Smooth muscle cell (in vitro differentiated cells): ENCODE measurements around the gene AP2S1. TPM values are rescaled to one million over a fixed set of nuclear protein-coding genes. Genes with fewer than 3 reads are reported as not detected.

Experiments
- DNase-seq: peaks from one replicate; lab custom pipeline; 2025; ENCODE audit not compliant: unreplicated experiment; lab: John Stamatoyannopoulos, UW
- H2AFZ ChIP-seq: fragments of 200-600 bp; sonication (generic); 2 replicates; pipeline ENCODE4 v1.6.0; 2016; ENCODE audit warnings: antibody characterized with exemption, low read depth, mild to moderate bottlenecking
- H3F3A ChIP-seq: fragments of 200-600 bp; sonication (generic); 2 replicates; pipeline ENCODE4 v1.6.0; 2017; ENCODE audit warnings: antibody characterized with exemption, low read depth
- H3K27ac ChIP-seq: fragments of 200-600 bp; sonication (generic); 2 replicates; pipeline ENCODE4 v1.5.1; 2016; ENCODE audit warnings: low read depth, mild to moderate bottlenecking
- H3K27me3 ChIP-seq: fragments of 200-600 bp; sonication (generic); 2 replicates; pipeline ENCODE4 v1.6.1; 2016; ENCODE audit warnings: low read depth, mild to moderate bottlenecking
- H3K36me3 ChIP-seq: fragments of 200-600 bp; sonication (generic); 2 replicates; pipeline ENCODE4 v1.5.1; 2016; ENCODE audit warnings: low read depth
- H3K4me1 ChIP-seq: fragments of 200-600 bp; sonication (generic); 2 replicates; pipeline ENCODE4 v1.5.1; 2016; ENCODE audit warnings: low read depth
- H3K4me2 ChIP-seq: fragments of 200-600 bp; sonication (generic); 2 replicates; pipeline ENCODE4 v1.6.0; 2016; ENCODE audit warnings: mild to moderate bottlenecking
- H3K4me3 ChIP-seq: fragments of 200-600 bp; sonication (generic); 2 replicates; pipeline ENCODE4 v1.5.1; 2016; ENCODE audit warnings: mild to moderate bottlenecking
- H3K79me2 ChIP-seq: fragments of 200-600 bp; sonication (generic); 2 replicates; pipeline ENCODE4 v1.6.0; 2016; ENCODE audit warnings: low read depth, mild to moderate bottlenecking
- H3K9ac ChIP-seq: fragments of 200-600 bp; sonication (generic); 2 replicates; pipeline ENCODE4 v1.6.0; 2016; ENCODE audit warnings: low read depth
- H3K9me3 ChIP-seq: fragments of 200-600 bp; sonication (generic); replicated peaks from 2 replicates; pipeline ENCODE4 v1.5.1; 2016; ENCODE audit warnings: low read depth
- H4K20me1 ChIP-seq: fragments of 200-600 bp; sonication (generic); 2 replicates; pipeline ENCODE4 v1.6.0; 2016; ENCODE audit warnings: low read depth
- WGBS: methylation state at CpG from one replicate; pipeline ENCODE4 v1.1.7; 2016; ENCODE audit warnings: low lambda C conversion rate; 5-methylcytosine and 5-hydroxymethylcytosine counted together
- polyA plus RNA-seq: library from polyadenylated mRNA; unstranded; fragments of >200 nt; fragmentation: Nextera tagmentation; extraction: Ambion mirVana; gene quantifications from 2 replicates; pipeline ENCODE4 v1.2.1, GENCODE V29; 2016
- total RNA-seq: library from RNA; depleted of rRNA; stranded (reverse); fragments of >200 nt; gene quantifications from 2 replicates; pipeline ENCODE4 v1.2.3, GENCODE V29; 2014
- TF ChIP-seq, protein P1 (sequence below): fragments of 200-600 bp; sonication (generic); IDR thresholded peaks from 2 replicates; pipeline ENCODE4 v1.5.1; 2017; ENCODE audit warnings: borderline replicate concordance, mild to moderate bottlenecking, antibody characterized with exemption; ENCODE audit not compliant: insufficient read depth, poor library complexity, severe bottlenecking

AP2S1 gene
- total and polyA plus RNA-seq, 2 experiments from 2014 or later: 204 to 488 TPM

DNA sequence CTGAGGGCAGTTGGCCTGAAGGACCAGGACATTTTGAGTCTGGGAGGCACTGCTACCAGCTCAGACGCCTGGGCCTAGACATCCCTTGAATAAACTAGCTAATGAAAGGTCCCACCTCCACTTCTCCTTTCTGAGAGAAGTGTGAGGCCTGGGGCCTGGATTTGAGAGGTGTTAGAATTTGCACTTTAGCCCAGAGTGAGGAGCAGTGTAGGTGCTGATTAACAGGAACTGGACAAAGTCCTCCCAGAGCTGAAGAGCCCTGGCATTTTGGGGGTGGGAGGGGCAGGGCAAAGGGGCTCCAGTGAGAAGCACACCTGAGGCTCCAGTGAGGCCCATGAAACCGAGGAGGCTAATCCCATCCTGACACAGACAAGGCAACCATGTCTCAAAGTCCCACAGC lies 47.1 kb downstream of the AP2S1 start:
- WGBS: 83% methylated on average over 2 of the region's 2 CpGs
- no peak overlapping the region for H3K27ac ChIP-seq
- no peak overlapping the region for H3K4me2 ChIP-seq
- no peaks in the 10 kb centered on the region for H4K20me1 ChIP-seq
- H3K36me3 ChIP-seq: no peaks in the 10 kb centered on the region
- no peak overlapping the region for H3K4me3 ChIP-seq
- no peaks in the 10 kb centered on the region for H3K27me3 ChIP-seq
- H3K4me1 ChIP-seq: no peaks in the 10 kb centered on the region
- H3K9me3 ChIP-seq: no peaks in the 10 kb centered on the region
- DNase-seq: no peak
- H2AFZ ChIP-seq: no peak overlapping the region
- TF ChIP-seq, protein P1, sequence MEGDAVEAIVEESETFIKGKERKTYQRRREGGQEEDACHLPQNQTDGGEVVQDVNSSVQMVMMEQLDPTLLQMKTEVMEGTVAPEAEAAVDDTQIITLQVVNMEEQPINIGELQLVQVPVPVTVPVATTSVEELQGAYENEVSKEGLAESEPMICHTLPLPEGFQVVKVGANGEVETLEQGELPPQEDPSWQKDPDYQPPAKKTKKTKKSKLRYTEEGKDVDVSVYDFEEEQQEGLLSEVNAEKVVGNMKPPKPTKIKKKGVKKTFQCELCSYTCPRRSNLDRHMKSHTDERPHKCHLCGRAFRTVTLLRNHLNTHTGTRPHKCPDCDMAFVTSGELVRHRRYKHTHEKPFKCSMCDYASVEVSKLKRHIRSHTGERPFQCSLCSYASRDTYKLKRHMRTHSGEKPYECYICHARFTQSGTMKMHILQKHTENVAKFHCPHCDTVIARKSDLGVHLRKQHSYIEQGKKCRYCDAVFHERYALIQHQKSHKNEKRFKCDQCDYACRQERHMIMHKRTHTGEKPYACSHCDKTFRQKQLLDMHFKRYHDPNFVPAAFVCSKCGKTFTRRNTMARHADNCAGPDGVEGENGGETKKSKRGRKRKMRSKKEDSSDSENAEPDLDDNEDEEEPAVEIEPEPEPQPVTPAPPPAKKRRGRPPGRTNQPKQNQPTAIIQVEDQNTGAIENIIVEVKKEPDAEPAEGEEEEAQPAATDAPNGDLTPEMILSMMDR: no peak
- H3F3A ChIP-seq: no peaks in the 10 kb centered on the region
- H3K79me2 ChIP-seq: no peaks in the 10 kb centered on the region
- no peak overlapping the region for H3K9ac ChIP-seq

DNA sequence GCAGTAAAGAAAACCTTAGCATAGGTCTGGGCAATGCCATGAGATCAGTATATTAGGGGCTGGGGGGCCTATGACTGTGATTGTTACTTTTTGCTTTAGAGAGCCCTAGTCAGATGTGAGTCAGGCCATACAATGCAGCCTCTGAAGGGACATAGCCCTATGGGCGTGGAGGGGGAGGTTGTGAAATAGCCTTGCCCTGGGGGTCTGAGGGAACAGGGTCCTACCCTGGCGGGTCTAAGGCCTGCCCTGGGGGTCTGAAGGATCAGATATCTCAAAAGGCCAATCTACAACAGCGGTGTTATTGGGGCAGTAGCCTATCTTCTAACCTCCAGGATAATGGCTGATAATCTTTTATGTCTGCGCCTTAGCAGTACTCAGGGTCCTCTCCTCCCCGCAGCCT lies 48.5 kb downstream of the AP2S1 start:
- Histone ChIP-seq H3K9ac (no peak overlapping the region), H3K36me3 (no peaks in the 10 kb centered on the region), H2AFZ (no peak overlapping the region), H3F3A (no peaks in the 10 kb centered on the region), H4K20me1 (no peaks in the 10 kb centered on the region), H3K27me3 (no peaks in the 10 kb centered on the region), H3K4me2 (no peak overlapping the region), H3K79me2 (no peaks in the 10 kb centered on the region), H3K4me1 (no peaks in the 10 kb centered on the region), H3K4me3 (no peak overlapping the region), H3K9me3 (no peaks in the 10 kb centered on the region), H3K27ac (no peak overlapping the region)
- 77% methylated on average over 5 of the region's 5 CpGs for WGBS
- TF ChIP-seq, protein P1: no peak
- DNase-seq: no peak

DNA sequence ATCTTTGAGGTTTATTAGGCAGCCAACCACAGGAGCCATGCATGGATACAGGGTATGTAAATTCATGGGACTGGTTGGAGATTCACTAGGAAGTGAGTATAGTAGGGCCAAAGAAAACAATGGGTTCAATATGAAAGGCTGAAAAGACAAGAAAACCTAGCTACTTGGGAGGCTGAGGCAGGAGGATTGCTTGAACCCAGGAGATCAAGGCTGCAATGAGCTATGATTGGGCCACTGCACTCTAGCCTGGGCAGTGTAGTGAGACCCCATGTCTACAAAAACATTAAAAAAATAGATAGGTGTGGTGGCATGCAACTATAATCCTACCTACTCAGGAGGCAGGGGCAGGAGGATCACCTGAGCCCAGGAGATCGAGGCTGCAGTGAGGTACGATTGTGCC lies 51.9 kb downstream of the AP2S1 start:
- no peak overlapping the region for H3K4me2 ChIP-seq
- TF ChIP-seq, protein P1: no peak
- peaks cover 8% of the 10 kb centered on the region for H3F3A ChIP-seq
- H3K27me3 ChIP-seq: no peaks in the 10 kb centered on the region
- no peaks in the 10 kb centered on the region for H3K4me1 ChIP-seq
- no peak overlapping the region for H3K4me3 ChIP-seq
- 100% methylated on average over 2 of the region's 2 CpGs for WGBS
- H3K27ac ChIP-seq: no peak overlapping the region
- H3K9ac ChIP-seq: no peak overlapping the region
- no peak for DNase-seq
- no peaks in the 10 kb centered on the region for H3K36me3 ChIP-seq
- H2AFZ ChIP-seq: no peak overlapping the region
- H3K79me2 ChIP-seq: no peaks in the 10 kb centered on the region
- no peaks in the 10 kb centered on the region for H3K9me3 ChIP-seq
- no peaks in the 10 kb centered on the region for H4K20me1 ChIP-seq

DNA sequence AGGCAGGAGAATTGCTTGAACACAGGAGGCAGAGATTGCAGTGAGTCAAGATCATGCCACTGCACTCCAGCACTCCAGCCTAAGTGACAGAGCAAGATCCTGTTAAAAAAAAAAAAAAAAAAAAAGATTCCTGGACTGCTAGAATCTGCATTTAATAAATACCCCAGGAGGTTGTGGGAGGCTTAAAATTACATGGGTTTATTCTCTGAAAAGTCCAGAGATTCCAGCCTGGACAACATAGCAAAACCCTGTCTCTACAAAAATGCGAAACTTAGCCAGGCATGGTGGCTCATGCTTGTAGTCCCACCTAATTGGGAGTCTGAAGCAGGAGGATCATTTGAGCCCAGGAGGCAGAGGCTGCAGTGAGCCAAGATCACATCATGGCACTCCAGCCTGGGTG lies 52.8 kb downstream of the AP2S1 start:
- H3K9me3 ChIP-seq: no peaks in the 10 kb centered on the region

More for the DNA sequence above, 52.8 kb downstream of the AP2S1 start:
- H3K27me3 ChIP-seq: no peaks in the 10 kb centered on the region
- DNase-seq: no peak
- no peaks in the 10 kb centered on the region for H3K79me2 ChIP-seq
- no peak overlapping the region for H3K4me3 ChIP-seq
- H3K36me3 ChIP-seq: no peaks in the 10 kb centered on the region
- H3F3A ChIP-seq: peaks cover 12% of the 10 kb centered on the region
- H3K27ac ChIP-seq: no peak overlapping the region
- no peak overlapping the region for H3K4me2 ChIP-seq
- no peaks in the 10 kb centered on the region for H4K20me1 ChIP-seq
- WGBS: 67% methylated on average over 1 of the region's 1 CpG
- TF ChIP-seq, protein P1: no peak
- H3K4me1 ChIP-seq: no peaks in the 10 kb centered on the region
- no peak overlapping the region for H3K9ac ChIP-seq
- H2AFZ ChIP-seq: no peak overlapping the region
